ENCODE results near the gene TOR2A. TPM values are rescaled to one million over a fixed set of nuclear protein-coding genes. Genes with fewer than 3 reads are reported as not detected.
"Not testable (repeated sequence)": the region's sequence is repeated elsewhere in the genome, so short reads cannot be mapped to it uniquely, and the experiment has no call there.

Gene TOR2A
- total RNA-seq, 3 donors from 2014 or later, result 19.7 to 30.2 (median 28.2) TPM

- Histone ChIP-seq H3K4me3 (no peak overlapping the region), H3K4me1 (ENCODE audit: low read depth) (no peaks in the 10 kb centered on the region), H3K9me3 (no peaks in the 10 kb centered on the region), H3K36me3 (ENCODE audit: low read depth) (no peaks in the 10 kb centered on the region)
- intact Hi-C loops (cut with DNase I, micrococcal nuclease), result no loop called here
- DNase-seq (no peak), ATAC-seq (no peak)
- no peak for TF ChIP-seq CTCF (IDR thresholded peaks at IDR 0.05)
These were observed 23.7 kb upstream of the TOR2A start for GRCh38 chr9:127758843-127759242.

GRCh38 chr9:127756776-127757175, 21.7 kb upstream of the TOR2A start:
- H3K4me1 ChIP-seq (ENCODE audit: low read depth); H3K36me3 ChIP-seq (ENCODE audit: low read depth); H3K4me3 ChIP-seq: not testable (repeated sequence)

GRCh38 chr9:127756233-127756632, 21.1 kb upstream of the TOR2A start:
- Histone ChIP-seq H3K4me3 (no peak overlapping the region), H3K9me3 (no peaks in the 10 kb centered on the region), H3K4me1 (ENCODE audit: low read depth) (no peaks in the 10 kb centered on the region), H3K36me3 (ENCODE audit: low read depth) (no peaks in the 10 kb centered on the region)
- ATAC-seq, result no peak
- no peak for DNase-seq
- intact Hi-C loops (cut with DNase I, micrococcal nuclease), result no loop called here
- no peak for TF ChIP-seq CTCF (IDR thresholded peaks at IDR 0.05)

More at GRCh38 chr9:127756776-127757175, 21.7 kb upstream of the TOR2A start:
- DNase-seq; ATAC-seq; intact Hi-C loops (cut with DNase I, micrococcal nuclease); H3K9me3 ChIP-seq: not testable (repeated sequence)

GRCh38 chr9:127755061-127756060, 20.3 kb upstream of the TOR2A start:
- Histone ChIP-seq H3K36me3 (ENCODE audit: low read depth) (no peaks in the 10 kb centered on the region), H3K4me1 (ENCODE audit: low read depth) (no peaks in the 10 kb centered on the region), H3K4me3 (no peak overlapping the region), H3K9me3 (no peaks in the 10 kb centered on the region)
- intact Hi-C loops (cut with DNase I, micrococcal nuclease), result no loop called here
- ATAC-seq (no peak), DNase-seq (no peak)
- no peak for TF ChIP-seq CTCF (IDR thresholded peaks at IDR 0.05)

GRCh38 chr9:127754099-127755060, 19.3 kb upstream of the TOR2A start:
- intact Hi-C loops (cut with DNase I, micrococcal nuclease), result no loop called here
- ATAC-seq (peak; percentile 57), DNase-seq (no peak)

More at GRCh38 chr9:127754099-127755060, 19.3 kb upstream of the TOR2A start:
- no peaks in the 10 kb centered on the region for H3K4me1 ChIP-seq (ENCODE audit: low read depth)
- no peak overlapping the region for H3K4me3 ChIP-seq
- TF ChIP-seq CTCF (IDR thresholded peaks at IDR 0.05), result no peak
- H3K36me3 ChIP-seq (ENCODE audit: low read depth), result no peaks in the 10 kb centered on the region
- no peaks in the 10 kb centered on the region for H3K9me3 ChIP-seq
